ENCODE data around the gene ADCY5.
"Not testable (repeated sequence)": the region's sequence is repeated elsewhere in the genome, so short reads cannot be mapped to it uniquely, and the experiment has no call there.

ADCY5 gene

DNA sequence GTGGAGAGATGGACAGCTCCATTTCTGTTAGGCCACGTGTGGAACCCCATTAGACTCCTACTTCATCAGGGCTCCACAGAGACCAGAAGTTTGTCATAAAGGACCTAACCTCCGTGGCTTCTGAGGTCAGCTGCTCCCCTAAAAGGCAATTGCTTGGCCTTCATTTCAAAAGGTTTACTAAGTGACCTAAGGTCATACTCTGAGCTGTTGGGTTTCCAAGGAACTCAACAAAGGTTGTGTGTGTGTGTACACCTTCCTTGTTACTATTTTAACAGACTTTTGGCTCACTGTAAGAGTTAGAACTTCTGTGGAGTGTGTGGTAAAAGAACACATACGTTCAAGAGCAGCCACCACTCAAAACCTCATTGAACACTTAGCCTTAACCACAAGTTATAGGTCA lies 173.2 kb downstream of the ADCY5 start:
- DNase-seq (ENCODE audit: low read depth in 2 of 3, low spot score in 1 of 3): no peak

DNA sequence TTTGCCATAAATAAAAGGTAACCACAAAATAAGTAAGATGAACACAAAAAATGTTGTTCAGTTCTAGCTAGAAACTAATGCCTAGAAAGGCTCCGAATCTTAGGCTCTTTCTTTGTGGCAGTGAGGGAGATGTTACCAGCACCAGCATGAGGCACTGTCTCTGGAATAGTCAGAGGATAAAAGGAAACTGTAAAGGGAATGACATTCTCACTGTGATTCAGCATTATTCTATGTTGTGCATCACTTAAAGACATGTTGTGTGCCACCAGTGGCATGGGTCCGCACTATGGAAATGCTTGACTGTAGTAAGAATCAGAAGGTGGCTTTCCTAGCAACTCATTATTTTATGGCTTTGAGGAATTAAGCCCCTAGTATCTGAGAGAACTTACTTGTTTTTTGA lies 176.3 kb downstream of the ADCY5 start:
- no peak for DNase-seq (ENCODE audit: low read depth in 2 of 3, low spot score in 1 of 3)

DNA sequence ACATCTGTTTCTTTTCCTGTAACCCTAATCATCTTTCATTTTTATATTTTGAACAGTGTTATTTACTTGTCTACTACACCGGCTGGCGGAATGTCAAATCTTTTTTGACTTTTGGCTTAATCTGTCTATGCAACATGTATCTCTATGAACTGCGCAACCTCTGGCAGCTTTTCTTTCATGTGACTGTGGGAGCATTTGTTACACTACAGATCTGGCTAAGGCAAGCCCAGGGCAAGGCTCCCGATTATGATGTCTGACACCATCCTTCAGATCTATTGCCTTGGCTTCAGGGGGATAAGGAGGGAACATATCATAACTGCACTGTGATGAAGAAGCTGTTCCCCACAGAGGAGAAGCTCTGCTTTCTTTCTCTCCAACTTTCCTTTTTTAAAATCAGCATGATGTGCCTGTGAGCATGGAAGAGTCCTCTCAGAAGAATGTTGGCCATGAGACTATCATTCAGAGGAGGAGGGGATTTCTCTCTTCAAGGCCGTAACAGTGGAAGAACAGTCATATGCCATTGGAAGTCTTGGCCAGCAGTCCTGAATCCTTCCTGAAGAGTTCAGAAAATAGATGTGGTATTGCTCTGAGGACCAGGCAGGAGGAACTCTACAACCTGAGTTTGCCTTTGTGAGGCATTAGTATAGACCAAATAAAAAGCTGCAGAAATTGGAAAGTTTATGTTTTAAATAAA lies 177.3 kb downstream of the ADCY5 start:
- DNase-seq (ENCODE audit: low read depth in 2 of 3, low spot score in 1 of 3): no peak

DNA sequence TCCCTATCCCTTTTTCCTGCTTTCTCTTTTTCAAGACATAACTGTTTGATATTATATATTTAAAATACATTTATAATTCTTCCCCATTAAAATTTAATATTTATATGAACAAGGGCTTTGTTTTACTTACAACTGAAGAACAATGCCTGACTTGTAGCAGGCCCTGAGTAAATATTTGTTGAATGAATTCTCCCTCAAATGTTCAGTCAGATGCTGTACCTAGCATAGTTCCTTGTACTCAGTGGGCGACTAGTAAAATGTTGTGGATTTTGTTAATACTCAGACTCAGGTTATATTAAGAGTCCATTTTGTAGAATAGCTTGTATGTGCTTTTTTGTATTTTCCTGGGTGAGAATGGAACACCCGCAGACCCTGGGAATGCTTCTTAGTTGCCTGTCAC lies 178.1 kb downstream of the ADCY5 start:
- DNase-seq (ENCODE audit: low read depth in 2 of 3, low spot score in 1 of 3): no peak

DNA sequence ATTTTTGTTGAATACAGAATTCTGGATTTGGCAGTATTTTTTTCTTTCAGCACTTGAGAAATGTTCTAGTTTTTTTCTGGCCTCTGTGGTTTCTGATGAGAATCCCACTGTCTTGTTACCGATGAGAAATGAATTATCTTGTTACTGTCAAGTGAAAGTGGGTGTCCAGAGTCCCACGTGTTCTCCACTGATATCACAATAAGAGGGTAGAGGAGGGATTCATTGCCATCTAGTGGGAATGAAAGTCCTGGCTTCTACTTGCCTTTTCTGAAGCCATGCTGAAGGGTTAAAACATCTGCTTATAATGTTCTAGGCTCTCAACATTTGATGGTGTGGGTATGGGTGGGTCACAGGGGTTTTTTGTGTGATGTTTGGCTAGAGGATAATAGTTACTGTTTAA lies 181.1 kb downstream of the ADCY5 start:
- DNase-seq (ENCODE audit: low read depth in 2 of 3, low spot score in 1 of 3): no peak

DNA sequence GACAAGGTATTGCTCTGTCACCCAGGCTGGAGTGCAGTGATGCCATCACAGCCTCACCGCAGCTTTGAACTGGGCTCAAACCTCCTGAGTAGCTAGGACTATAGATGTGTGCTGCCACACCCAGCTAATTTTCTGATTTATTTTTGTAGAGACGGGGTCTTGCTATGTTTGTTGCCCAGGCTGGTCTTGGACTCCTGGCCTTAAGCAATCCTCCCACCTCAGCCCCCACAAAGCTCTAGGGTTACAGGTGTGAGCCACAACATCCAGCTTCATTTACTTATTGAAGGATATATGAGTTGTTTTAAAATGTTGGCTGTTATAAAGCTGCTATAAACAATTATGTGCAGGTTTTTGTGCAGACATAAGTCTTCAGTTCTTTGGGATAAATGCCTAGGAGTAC lies 184.9 kb downstream of the ADCY5 start:
- DNase-seq (ENCODE audit: low read depth in 2 of 3, low spot score in 1 of 3): no peak

DNA sequence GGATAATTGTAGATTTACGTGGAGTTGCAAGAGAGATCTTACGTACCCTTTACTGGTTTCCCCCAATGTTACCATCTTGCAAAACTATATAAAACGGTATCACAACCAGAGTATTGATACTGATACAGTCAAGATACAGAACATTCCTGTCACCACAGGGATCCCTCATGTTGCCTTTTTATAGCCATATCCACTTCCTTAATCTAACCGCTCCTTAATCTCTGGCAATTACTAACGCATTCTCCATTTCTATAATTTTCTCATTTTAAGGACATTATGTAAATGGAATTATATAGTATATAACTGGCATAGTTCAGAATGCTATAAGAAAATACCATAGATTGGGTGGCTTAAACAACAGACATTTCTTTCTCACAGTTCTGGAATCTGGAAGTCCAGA lies 186.0 kb downstream of the ADCY5 start:
- no peak for DNase-seq (ENCODE audit: low read depth in 2 of 3, low spot score in 1 of 3)

DNA sequence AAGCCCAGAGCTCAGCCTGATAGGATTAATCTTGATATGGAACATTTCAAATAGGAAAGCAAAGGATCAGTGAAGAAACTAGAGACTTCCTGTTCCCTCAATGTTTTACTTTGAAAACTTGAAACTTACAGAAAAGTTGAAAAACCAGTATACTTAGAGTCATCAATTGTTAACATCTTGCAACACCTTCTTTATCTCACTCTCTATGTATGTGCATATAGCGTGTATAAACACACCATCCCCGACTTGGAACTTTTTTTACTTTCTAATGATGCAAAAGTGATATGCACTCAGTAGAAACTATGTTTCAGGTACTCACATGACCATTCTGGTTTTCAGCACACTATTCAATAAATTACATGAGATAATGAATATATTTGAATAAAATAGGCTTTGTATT lies 186.7 kb downstream of the ADCY5 start:
- no peak for DNase-seq (ENCODE audit: low read depth in 2 of 3, low spot score in 1 of 3)

DNA sequence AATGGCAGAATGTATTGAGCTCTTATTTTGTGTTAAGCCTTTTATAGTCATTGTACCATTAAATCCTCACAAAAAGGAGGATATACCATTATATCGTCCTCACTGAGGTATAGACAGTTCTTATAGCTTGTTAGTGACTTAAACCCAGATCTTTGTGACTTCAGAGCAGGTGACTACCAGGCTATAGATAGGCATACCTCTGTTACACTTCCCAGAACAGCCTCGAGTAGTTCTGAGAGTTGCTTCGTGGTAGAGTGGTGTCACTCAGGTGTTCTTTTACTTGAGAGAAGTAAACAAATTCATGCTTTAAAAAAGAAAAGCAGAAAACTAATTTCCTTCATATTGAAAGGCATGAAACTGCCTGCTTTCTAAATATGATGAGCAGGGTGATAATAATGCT lies 187.2 kb downstream of the ADCY5 start:
- DNase-seq (ENCODE audit: low read depth in 2 of 3, low spot score in 1 of 3): no peak

DNA sequence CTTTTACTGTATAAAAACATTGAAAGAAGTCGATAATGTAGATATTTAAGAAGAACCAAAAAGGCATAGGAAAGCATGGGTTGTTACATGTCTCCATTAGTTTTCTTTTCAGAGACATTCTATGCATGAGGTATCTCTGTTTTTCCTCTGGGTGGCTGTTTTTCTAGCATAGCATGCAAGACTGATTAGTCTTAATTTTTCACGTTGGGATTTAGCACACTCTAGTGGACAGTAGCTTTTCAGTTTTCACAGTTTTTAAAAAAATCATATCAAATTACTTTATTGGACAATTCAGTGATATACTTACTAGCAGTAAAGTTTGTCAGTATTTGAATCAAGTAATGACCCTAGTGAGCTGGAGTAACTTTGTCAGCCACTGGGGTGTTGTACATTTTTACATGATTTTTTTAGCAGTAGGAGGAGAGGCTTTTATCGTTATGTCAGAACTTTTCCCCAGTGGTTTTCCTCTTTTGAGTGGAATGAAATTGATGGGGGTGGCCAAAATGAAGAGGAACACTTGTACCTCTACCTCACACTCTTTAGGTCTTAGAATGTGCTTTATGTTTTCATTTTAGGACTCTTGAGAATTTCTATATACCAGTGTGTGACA lies 190.0 kb downstream of the ADCY5 start:
- no peak for DNase-seq (ENCODE audit: low read depth in 2 of 3, low spot score in 1 of 3)

DNA sequence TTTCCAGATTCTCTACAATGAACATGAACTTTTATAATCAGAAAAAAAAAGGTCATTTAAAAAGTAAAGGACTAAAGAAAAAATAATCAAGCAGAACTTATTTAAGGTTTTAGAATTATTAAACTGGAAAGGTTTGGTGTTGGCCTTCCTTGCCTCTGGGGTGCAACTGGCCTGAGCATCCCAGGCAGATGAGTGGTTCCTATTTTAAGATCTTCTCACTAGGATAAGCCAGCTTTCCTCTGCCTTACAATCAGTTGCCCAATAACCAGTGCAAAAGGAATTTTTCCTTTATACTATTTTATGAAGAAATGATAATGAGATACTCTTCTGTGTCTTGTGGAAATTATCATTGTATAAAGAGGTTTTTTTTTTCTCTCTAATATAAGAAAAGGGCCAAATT lies 190.5 kb downstream of the ADCY5 start:
- no peak for DNase-seq (ENCODE audit: low read depth in 2 of 3, low spot score in 1 of 3)

DNA sequence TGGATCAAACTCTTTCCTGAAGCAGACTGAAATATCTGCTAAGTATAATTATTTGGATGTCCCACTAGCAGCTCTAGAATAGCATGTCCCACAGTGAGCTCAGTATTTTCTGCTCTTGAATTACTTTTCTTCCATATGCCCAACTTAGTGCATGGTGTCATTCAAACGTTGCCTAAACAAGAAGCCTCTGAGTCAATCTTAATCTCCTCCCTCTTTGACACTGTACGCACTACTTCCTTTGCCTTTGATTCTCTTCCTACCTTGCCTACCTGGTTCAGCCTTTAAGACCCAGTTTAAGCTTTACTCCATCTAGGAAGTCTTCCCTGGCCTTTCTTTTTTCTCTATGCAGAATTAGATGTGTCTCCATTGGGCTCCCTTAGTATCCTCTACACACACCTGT lies 192.6 kb downstream of the ADCY5 start:
- no peak for DNase-seq (ENCODE audit: low read depth in 2 of 3, low spot score in 1 of 3)

DNA sequence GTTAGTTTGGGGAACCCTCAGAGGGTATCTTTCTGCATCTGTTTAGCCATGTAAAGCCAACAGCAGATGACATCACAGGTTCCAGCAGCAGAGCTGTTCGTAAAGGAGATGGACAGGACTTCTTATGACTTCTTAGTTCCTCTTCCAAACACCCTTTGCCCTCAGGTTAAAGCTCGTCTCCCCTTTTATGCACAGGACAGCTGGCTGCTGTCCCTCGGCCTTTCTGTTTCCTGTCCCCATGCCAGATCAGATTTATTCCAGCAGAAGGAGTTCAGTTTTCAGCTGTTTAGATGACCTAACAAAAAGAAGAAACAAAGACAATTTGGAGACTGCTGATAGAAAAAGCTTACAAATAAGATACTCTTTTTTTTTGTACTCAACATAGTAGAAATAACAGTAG lies 202.0 kb downstream of the ADCY5 start:
- DNase-seq (ENCODE audit: low read depth in 2 of 3, low spot score in 1 of 3): no peak

DNA sequence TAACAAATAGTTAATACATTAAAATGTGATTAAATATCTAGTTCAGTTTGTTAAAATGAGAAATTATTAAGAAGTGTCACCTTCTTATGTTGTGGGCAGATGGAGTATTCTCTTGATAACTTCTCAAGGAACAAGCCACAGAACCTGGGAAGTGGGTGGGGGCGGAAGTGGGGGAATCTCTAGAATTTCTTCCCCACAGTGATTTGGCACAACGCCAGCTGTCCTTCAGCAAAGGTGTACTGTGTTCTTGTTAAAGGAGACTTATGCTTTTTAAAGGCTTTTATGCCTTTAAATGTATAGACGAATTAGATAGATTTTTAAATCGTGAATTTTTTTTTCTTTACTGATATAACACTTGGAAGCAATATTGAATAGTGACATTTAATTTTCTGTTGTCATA lies 204.8 kb downstream of the ADCY5 start:
- no peak for DNase-seq (ENCODE audit: low read depth in 2 of 3, low spot score in 1 of 3)

DNA sequence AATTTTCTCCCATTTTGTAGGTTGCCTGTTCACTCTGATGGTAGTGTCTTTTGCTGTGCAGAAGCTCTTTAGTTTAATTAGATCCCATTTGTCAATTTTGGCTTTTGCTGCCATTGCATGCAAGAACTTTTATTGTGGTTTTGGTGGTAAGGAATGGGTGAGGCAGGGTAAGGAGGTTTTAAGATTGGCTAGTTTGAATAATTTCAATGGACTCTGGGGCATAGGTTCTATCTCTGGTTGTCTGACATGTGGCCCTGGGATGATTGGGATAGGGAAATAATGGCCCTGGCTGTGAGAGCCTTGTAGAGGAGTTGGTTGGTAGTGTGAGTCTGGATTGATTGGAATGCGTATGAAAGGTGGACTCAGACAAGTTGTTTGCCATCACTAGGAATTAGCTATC lies 209.1 kb downstream of the ADCY5 start:
- DNase-seq (ENCODE audit: low read depth in 2 of 3, low spot score in 1 of 3): no peak

DNA sequence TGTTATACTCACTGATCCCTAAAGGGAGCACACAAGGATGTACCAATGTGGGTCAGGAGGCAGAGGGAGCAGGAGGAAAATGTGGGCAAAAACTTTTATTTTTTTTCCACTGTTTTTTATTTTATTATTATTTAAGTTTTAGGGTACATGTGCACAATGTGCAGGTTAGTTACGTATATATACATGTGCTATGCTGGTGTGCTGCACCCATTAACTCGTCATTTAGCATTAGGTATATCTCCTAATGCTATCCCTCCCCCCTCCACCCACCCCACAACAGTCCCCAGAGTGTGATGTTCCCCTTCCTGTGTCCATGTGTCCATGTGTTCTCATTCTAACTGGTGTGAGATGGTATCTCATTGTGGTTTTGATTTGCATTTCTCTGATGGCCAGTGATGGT lies 209.7 kb downstream of the ADCY5 start:
- DNase-seq (ENCODE audit: low read depth in 2 of 3, low spot score in 1 of 3): not testable (repeated sequence)

DNA sequence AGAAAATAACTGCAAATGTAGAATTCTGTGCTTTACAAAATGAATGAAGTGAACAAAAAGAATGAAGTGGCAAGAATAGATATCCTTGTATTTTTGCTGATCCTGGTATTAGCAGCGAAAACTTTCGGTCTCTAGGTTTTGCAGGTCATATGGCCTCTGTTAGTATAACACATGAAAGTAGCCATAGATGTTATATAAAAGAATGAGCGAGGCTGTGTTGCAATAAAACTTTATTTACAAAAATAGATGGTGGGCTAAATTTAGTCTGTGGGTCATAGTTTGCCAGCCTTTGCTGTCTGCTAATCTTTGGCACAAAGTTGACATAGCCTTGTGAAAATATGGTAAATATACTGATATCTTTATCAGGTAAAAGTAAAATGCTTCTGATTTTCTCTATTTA lies 212.0 kb downstream of the ADCY5 start:
- DNase-seq (ENCODE audit: low read depth in 2 of 3, low spot score in 1 of 3): no peak
